Heart right ventricle (tissue), 16 donors: ENCODE measurements around the gene NPDC1. TPM values are rescaled to one million over a fixed set of nuclear protein-coding genes. Genes with fewer than 3 reads are reported as not detected.
"Not testable (repeated sequence)": the region's sequence is repeated elsewhere in the genome, so short reads cannot be mapped to it uniquely, and the experiment has no call there.

ENCODE experiments used
- ATAC-seq, 8 donors: fragments of 200-7000 bp; cut with Tn5 transposase; one replicate each; pipeline ENCODE4 v1.9.1; 2020; ENCODE audit warnings: mild to moderate bottlenecking in 8 of 8, moderate library complexity in 8 of 8, moderate number of reproducible peaks in 1 of 8
- DNase-seq, 2 donors: peaks; one replicate each; pipeline ENCODE4 v3.0.0-alpha.2; 2020
- H3K27ac ChIP-seq, 10 donors: fragments of 200-600 bp; sonication (generic) in 2 of 10; one replicate each; pipeline versions ENCODE4 v1.5.0 to v1.8.0; 2020 to 2022; ENCODE audit warnings: mild to moderate bottlenecking in 3 of 10
- H3K27me3 ChIP-seq, 7 donors: fragments of 200-600 bp; one replicate each; pipeline ENCODE4 v1.8.0; 2021 to 2022; ENCODE audit warnings: mild to moderate bottlenecking in 2 of 7
- H3K36me3 ChIP-seq, 9 donors: fragments of 200-600 bp; sonication (generic) in 1 of 9; one replicate each; pipeline versions ENCODE4 v1.5.0 to v1.8.0; 2020 to 2022; ENCODE audit warnings: mild to moderate bottlenecking in 2 of 9
- H3K4me1 ChIP-seq, 9 donors: fragments of 200-600 bp; sonication (generic) in 1 of 9; one replicate each; pipeline versions ENCODE4 v1.5.0 to v1.8.0; 2020 to 2022; ENCODE audit warnings: mild to moderate bottlenecking in 4 of 9
- H3K4me3 ChIP-seq, 10 donors: fragments of 200-600 bp; sonication (generic) in 2 of 10; one replicate each; pipeline versions ENCODE4 v1.5.0 to v1.8.0; 2020 to 2022; ENCODE audit warnings: mild to moderate bottlenecking in 7 of 10, moderate library complexity in 2 of 10
- H3K9me3 ChIP-seq, 11 donors: fragments of 200-600 bp in 10 of 11; sonication (generic) in 2 of 11; one replicate each; pipeline versions ENCODE4 v1.5.0 to v1.8.0; 2013 to 2022; ENCODE audit warnings: mild to moderate bottlenecking in 2 of 11, control low read depth in 1 of 11, moderate library complexity in 1 of 11
- WGBS, 2 donors: extraction: QIAGEN DNeasy Blood & Tissue Kit; methylation state at CpG; one replicate each; pipeline ENCODE4 v1.1.7; 2013; ENCODE audit warnings: inconsistent platforms in 1 of 2; 5-methylcytosine and 5-hydroxymethylcytosine counted together
- intact Hi-C, 10 donors: fragments of 100-400 bp; cut with DNase I; formaldehyde crosslinking; loops; one replicate each; pipeline versions ENCODE4 v1.11.1 to v1.14.2; 2022
- polyA plus RNA-seq, 2 donors: library from polyadenylated mRNA; stranded (reverse); fragments of 200-250 nt; gene quantifications; one replicate each; pipeline ENCODE4 v1.2.3, GENCODE V29; 2013
- total RNA-seq, 10 donors: library from RNA; stranded (reverse); fragmentation: NEBNext Ultra II Directional in 3 of 10; extraction: Animal tissue kit (Norgen Biotek cat#: 25700) in 3 of 10; gene quantifications; one replicate each; pipeline versions ENCODE4 v1.2.1 to v1.2.4, GENCODE V29; 2021 to 2023
- TF ChIP-seq, protein P1 (sequence below), 9 donors: fragments of 200-600 bp; sonication (generic) in 2 of 9; IDR thresholded peaks; one replicate each; pipeline versions ENCODE4 v1.5.0 to v1.8.0; 2021 to 2022; ENCODE audit warnings: antibody characterized with exemption in 9 of 9, mild to moderate bottlenecking in 5 of 9, moderate library complexity in 1 of 9
- donor health status: Arrhythmogenic right ventricular cardiomyopathy.
- donor health status: ischemic (EF 13 %, LVEDD 7.1; RV severe dilation, severe dysfunction).
- donor health status: healthy with polysubstance abuse.
- donor health status: DM: no; HTN: yes; CAD: no.
- donor health status: DM: no; HTN: no; CAD: no.
- donor health status: ischemic (EF 25% LVEDD 6.9; RV normal size, moderate dysfunction).
- donor health status: ischemic (EF 25% LVEDD 5.7; RV mildly dilated, moderate dysfunction).
- donor health status: healthy.
- donor health status: DM: yes; HTN: yes; CAD: no.
- donor health status: Ischemic cardiomyopathy.
- donor health status: ischemic (EF 35%, LVEDD 5.7; RV mildly dilated, moderate dysfunction).
- donor health status: nonischemic (EF 11% LVEDD 7.7; RV severe dilation, severe dysfunction).
- donor health status: DM: yes; HTN: yes; CAD: no.
- donor health status: PGD.
- donor health status: ischemic (EF 29% LVEDD 5.4; RV normal size, mild dysfunction).
- donor health status: nonischemic (EF 23%, LVEDD 6.1; RV moderate dilation, normal function).

NPDC1 gene
- total and polyA plus RNA-seq, 12 donors, result 29.1 to 153 (median 54.5) TPM

DNA sequence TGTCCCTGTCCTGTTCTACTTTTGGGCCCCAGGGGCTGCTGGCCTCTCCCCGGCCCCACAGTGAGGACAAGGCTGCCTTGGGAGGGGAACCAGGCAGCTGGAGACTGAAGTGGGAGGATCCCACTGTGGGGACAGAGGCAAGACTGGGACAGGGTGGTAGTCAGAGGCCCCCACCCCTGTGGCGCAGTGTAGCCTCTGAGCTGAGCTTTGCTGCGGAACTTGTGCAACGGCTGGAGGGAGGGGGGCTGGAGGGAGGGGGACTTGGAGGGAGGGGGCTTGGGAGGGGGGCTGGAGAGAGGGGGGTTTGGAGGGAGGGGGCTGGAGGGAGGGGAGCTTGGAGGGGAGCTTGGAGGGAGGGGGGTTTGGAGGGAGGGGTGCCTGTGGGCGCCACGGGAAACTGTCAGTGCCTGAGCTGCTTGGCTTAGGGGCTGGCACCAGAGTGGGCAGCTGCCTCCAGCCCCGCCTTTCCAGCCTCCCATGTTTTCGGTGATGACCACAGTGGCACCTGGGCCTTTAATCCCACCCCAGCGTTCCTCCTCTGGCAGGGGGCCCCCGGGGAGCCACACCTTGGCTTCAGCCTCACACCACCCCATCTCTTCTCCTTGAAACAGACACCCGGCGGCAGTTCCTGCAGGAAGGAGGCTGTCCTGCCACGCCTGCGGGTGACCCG is 11.8 kb downstream of the NPDC1 start:
- TF ChIP-seq, protein P1, sequence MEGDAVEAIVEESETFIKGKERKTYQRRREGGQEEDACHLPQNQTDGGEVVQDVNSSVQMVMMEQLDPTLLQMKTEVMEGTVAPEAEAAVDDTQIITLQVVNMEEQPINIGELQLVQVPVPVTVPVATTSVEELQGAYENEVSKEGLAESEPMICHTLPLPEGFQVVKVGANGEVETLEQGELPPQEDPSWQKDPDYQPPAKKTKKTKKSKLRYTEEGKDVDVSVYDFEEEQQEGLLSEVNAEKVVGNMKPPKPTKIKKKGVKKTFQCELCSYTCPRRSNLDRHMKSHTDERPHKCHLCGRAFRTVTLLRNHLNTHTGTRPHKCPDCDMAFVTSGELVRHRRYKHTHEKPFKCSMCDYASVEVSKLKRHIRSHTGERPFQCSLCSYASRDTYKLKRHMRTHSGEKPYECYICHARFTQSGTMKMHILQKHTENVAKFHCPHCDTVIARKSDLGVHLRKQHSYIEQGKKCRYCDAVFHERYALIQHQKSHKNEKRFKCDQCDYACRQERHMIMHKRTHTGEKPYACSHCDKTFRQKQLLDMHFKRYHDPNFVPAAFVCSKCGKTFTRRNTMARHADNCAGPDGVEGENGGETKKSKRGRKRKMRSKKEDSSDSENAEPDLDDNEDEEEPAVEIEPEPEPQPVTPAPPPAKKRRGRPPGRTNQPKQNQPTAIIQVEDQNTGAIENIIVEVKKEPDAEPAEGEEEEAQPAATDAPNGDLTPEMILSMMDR (IDR thresholded peaks at IDR 0.05), result no peak
- intact Hi-C loops, result loop anchor here in 8 of 10 donors (2.0 to 5.0 kb wide), 6 partner anchors 85 to 249 kb away; partner anchors contain the start of gene C8G (in 2 of the 8)
- Histone ChIP-seq H3K4me3 (peak overlapping the region in 3 of 10 donors; percentile 18 to 68 (median 27)), H3K9me3 (no peaks in the 10 kb centered on the region), H3K36me3 (peaks cover 0 to 21% (median 7%) of the 10 kb centered on the region in 9 donors), H3K27me3 (no peaks in the 10 kb centered on the region), H3K27ac (peak overlapping the region in 2 of 10 donors; percentile 6 to 83), H3K4me1 (peaks cover 6 to 52% (median 18%) of the 10 kb centered on the region in 9 donors)
- DNase-seq (no peak), ATAC-seq (no peak)
- 60 to 67% methylated on average over 15 of the region's 15 CpGs for WGBS, 2 donors

DNA sequence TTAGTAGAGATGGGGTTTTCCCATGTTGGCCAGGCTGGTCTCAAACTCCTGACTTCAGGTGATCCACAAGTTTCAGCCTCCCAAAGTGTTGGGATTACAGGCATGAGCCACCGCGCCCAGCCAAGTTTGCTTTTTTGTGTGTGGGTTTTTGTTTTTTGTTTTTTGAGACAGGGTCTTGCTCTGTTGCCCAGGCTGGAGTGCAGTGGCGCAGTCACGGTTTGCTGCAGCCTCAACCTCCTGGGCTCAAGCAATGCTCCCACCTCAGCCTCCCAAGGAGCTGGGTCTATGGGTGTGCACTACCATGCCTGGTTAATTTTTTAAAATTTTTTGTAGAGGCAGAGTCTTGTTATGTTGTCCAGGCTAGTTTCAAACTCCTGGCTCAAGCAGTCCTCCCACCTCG is 12.5 kb downstream of the NPDC1 start:
- Histone ChIP-seq H3K4me3 (peak overlapping the region in 5 of 10 donors; percentile 8 to 68 (median 18)), H3K27ac (peak overlapping the region in 1 of 10 donors; percentile 83), H3K4me1 (peaks cover 8 to 59% (median 25%) of the 10 kb centered on the region in 9 donors), H3K36me3 (peaks cover 0 to 14% (median under 1%) of the 10 kb centered on the region in 9 donors)
- not testable (repeated sequence) for ATAC-seq, DNase-seq, H3K27me3 ChIP-seq, H3K9me3 ChIP-seq
- 90 to 96% methylated on average over 5 of the region's 5 CpGs for WGBS, 2 donors
- intact Hi-C loops, result loop anchor here in 3 of 10 donors (2.0 to 5.0 kb wide), 3 partner anchors 86 to 246 kb away; partner anchors contain the start of gene C8G (in 2 of the 3)

DNA sequence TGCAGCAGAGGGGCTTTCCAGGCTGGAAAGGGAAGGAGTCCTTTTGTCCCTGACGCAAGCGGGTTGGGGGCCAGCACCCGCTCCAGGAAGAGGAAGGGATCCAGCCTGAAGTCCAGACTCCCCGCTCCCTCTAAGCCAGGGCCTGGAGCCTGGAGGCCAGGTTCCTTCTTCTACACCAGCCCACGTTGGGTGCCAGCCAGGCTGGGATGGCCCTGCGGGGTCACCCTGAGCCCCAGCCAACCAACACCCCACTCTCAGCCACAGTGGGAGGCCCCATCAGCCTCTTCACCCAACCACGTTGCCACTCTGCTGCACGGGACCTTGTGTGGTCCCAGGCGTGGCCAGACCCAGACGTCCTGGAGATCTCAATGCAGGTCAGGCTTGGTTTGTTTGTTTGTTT is 13.1 kb downstream of the NPDC1 start:
- no peaks in the 10 kb centered on the region for H3K27me3 ChIP-seq
- peak overlapping the region in 5 of 10 donors; percentile 8 to 68 (median 18) for H3K4me3 ChIP-seq
- peaks cover 10 to 61% (median 27%) of the 10 kb centered on the region in 9 donors for H3K4me1 ChIP-seq
- H3K9me3 ChIP-seq, result no peaks in the 10 kb centered on the region
- TF ChIP-seq, protein P1 (IDR thresholded peaks at IDR 0.05), result no peak
- ATAC-seq, result peak in 4 of 8 donors; percentile 9 to 36 (median 14)
- peak overlapping the region in 2 of 10 donors; percentile 9 to 83 for H3K27ac ChIP-seq
- peak; percentile 45 to 69 for DNase-seq
- WGBS, 2 donors, result 83 to 89% methylated on average over 10 of the region's 10 CpGs
- intact Hi-C loops, result loop anchor here in 3 of 10 donors (2.0 to 5.0 kb wide), 3 partner anchors 86 to 246 kb away; partner anchors contain the start of gene C8G (in 2 of the 3)
- peaks cover 0 to 9% (median 0%) of the 10 kb centered on the region in 9 donors for H3K36me3 ChIP-seq

DNA sequence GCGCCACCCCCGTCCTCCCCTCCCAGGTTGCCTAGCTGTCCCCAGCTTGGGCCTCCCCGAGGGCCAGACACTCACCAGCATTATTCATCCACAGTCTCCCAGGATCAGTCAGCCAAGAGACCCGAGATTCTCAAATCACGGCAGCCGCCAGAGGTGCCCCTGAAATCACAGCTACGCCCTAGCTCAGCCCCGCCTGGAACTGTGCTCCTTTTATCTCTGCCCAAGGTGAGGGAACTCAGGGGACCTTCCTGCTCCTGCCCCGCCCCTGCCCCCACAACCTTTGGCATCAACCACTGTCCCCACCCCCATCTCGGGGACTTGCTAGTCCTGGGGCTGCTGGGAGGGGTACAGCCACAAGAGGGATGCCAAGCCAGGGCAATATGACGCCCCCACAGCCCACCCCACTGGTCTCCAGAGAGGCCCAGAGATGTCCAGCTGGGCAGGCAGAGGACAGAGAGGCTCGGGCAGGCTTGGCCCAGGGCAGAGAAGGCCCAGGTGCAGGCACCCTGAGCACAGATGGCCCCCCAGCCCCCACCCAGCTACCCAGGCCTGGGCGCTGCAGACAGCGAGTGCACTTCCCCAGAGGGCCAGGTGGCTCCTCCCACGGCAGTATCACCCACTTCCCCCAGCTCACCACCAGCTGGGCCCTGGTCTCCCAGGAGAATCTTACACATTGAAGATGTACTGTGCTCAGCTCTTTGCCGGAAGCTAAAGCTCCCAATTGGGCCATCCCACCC is 13.9 kb downstream of the NPDC1 start, which contains the start of gene FUT7:
TSS of gene FUT7 (minus strand) at position 185 of the 737 bp plus-strand sequence. CDS start at position 88, 97 bp downstream.
- TF ChIP-seq, protein P1 (IDR thresholded peaks at IDR 0.05), result no peak
- ATAC-seq (no peak), DNase-seq (no peak)
- intact Hi-C loops, result loop anchor here in 3 of 10 donors (2.0 to 5.0 kb wide), 3 partner anchors 85 to 245 kb away; partner anchors contain the start of gene C8G (in 2 of the 3)
- 70 to 74% methylated on average over 16 of the region's 16 CpGs for WGBS, 2 donors
- Histone ChIP-seq H3K27ac (peak within 1 kb of the TSS in 4 of 10 donors; percentile 9 to 83 (median 17)), H3K4me3 (peak within 1 kb of the TSS in 4 of 10 donors; percentile 8 to 68 (median 18)), H3K27me3 (no peaks in the 10 kb centered on the region), H3K36me3 (peaks cover 0 to 1% (median 0%) of the 10 kb centered on the region in 9 donors), H3K9me3 (no peaks in the 10 kb centered on the region), H3K4me1 (peaks cover 15 to 67% (median 32%) of the 10 kb centered on the region in 9 donors)
